HEK293 (cell line): ENCODE data around the gene CYB561A3.

Source experiments
- CTCF ChIP-seq: fragments of 450-650 bp; formaldehyde crosslinking; IDR thresholded peaks from 2 replicates; pipeline ENCODE4 v1.5.1; 2016; ENCODE audit warnings: missing biosample characterization, missing genetic modification characterization
- GLI2 ChIP-seq: fragments of 450-650 bp; formaldehyde crosslinking; IDR thresholded peaks from 2 replicates; pipeline ENCODE4; 2017; ENCODE audit warnings: missing biosample characterization, missing genetic modification characterization, low read depth, borderline replicate concordance
- OVOL3 ChIP-seq: fragments of 450-650 bp; formaldehyde crosslinking; IDR thresholded peaks from 2 replicates; pipeline ENCODE4 v1.5.1; 2016; ENCODE audit warnings: missing biosample characterization, missing genetic modification characterization
- PBX3 ChIP-seq: sonication (generic); formaldehyde crosslinking; IDR thresholded peaks from 2 replicates; pipeline ENCODE4 v1.8.1; 2022; ENCODE audit warnings: mild to moderate bottlenecking, moderate library complexity, missing genetic modification reagents
- ZBTB10 ChIP-seq: fragments of 450-650 bp; formaldehyde crosslinking; IDR thresholded peaks from 2 replicates; pipeline ENCODE4 v1.5.1; 2016; ENCODE audit warnings: missing biosample characterization, missing genetic modification characterization
- ZBTB26 ChIP-seq: fragments of 450-650 bp; formaldehyde crosslinking; optimal IDR thresholded peaks from 2 replicates; pipeline ENCODE3; 2016; ENCODE audit warnings: missing biosample characterization, mild to moderate bottlenecking, missing genetic modification characterization
- ZFHX2 ChIP-seq: fragments of 450-650 bp; formaldehyde crosslinking; conservative IDR thresholded peaks from 2 replicates; pipeline ENCODE4 v1.5.1; 2016; ENCODE audit warnings: missing biosample characterization, missing genetic modification characterization
- ZNF274 ChIP-seq, 2 experiments: fragments of 200-500 bp in 1 of 2; fragments of 450-650 bp in 1 of 2; sonication (Bioruptor generic) in 1 of 2; formaldehyde crosslinking in 1 of 2; IDR thresholded peaks; 2 replicates each; pipeline versions ENCODE4 v1.5.1 to v1.6.1; 2014 to 2016; ENCODE audit warnings: borderline replicate concordance in 1 of 2, inconsistent platforms in 1 of 2, low read length in 1 of 2, missing biosample characterization in 1 of 2, missing genetic modification characterization in 1 of 2
- ZNF423 ChIP-seq: fragments of 450-650 bp; formaldehyde crosslinking; IDR thresholded peaks from 2 replicates; pipeline ENCODE4 v1.5.1; 2016; ENCODE audit warnings: missing biosample characterization, missing genetic modification characterization
- ZNF513 ChIP-seq: fragments of 450-650 bp; IDR thresholded peaks from 2 replicates; pipeline ENCODE4 v1.5.1; 2018; ENCODE audit warnings: missing biosample characterization, missing genetic modification characterization
- ZNF629 ChIP-seq: fragments of 450-650 bp; formaldehyde crosslinking; IDR thresholded peaks from 2 replicates; pipeline ENCODE4 v1.5.1; 2017; ENCODE audit warnings: missing biosample characterization, missing genetic modification characterization
- ZSCAN5A ChIP-seq: fragments of 450-650 bp; formaldehyde crosslinking; IDR thresholded peaks from 2 replicates; pipeline ENCODE4 v1.5.1; 2016; ENCODE audit warnings: missing biosample characterization, missing genetic modification characterization

- TF ChIP-seq ZBTB10 (tag by site-specific recombination) (no peak), CTCF (tag by site-specific recombination) (no peak), ZSCAN5A (tag by site-specific recombination) (no peak), ZNF423 (tag by site-specific recombination) (no peak), GLI2 (no peak), ZNF274 (IDR thresholded peaks at IDR 0.05; ENCODE audit: low read length) (no peak), ZNF274 (tag by site-specific recombination; IDR thresholded peaks at IDR 0.05; ENCODE audit: borderline replicate concordance) (no peak), ZFHX2 (no peak), ZNF629 (tag by site-specific recombination) (no peak), ZBTB26 (tag by site-specific recombination) (no peak), ZNF513 (no peak), PBX3 (CRISPR knock-in tag) (no peak), OVOL3 (tag by site-specific recombination) (no peak)
Measured at GRCh38 chr11:61303725-61304124, 58.0 kb downstream of the CYB561A3 start.
